Activated naive CD4-positive, alpha-beta T cell treated with anti-CD3 and anti-CD28 coated beads for 36 hours (primary cell): Measurements from ENCODE around the gene MUC5AC. TPM values are rescaled to one million over a fixed set of nuclear protein-coding genes. Genes with fewer than 3 reads are reported as not detected.
"Not testable (repeated sequence)": the region's sequence is repeated elsewhere in the genome, so short reads cannot be mapped to it uniquely, and the experiment has no call there.

Experiments used
- CTCF ChIA-PET: fragments of 350-600 bp; sonication (Branson Sonifier 250); formaldehyde crosslinking; loops from one replicate; lab custom pipeline; 2021; ENCODE audit warnings: antibody characterized with exemption; lab: Charles Lee
- DNase-seq: peaks from one replicate; pipeline ENCODE4 v3.0.0-alpha.2; 2020
- H3K27ac Mint-ChIP-seq: one replicate; pipeline ENCODE4 v1.8.0; 2021; ENCODE audit warnings: mild to moderate bottlenecking, mixed read lengths
- H3K27me3 Mint-ChIP-seq: one replicate; pipeline ENCODE4 v1.8.0; 2021; ENCODE audit warnings: low read depth, mixed read lengths
- H3K36me3 Mint-ChIP-seq: one replicate; pipeline ENCODE4 v1.8.0; 2021; ENCODE audit warnings: low read depth, mixed read lengths
- H3K4me1 Mint-ChIP-seq: one replicate; pipeline ENCODE4 v1.8.0; 2021; ENCODE audit warnings: low read depth, mixed read lengths
- H3K4me3 Mint-ChIP-seq: one replicate; pipeline ENCODE4 v1.8.0; 2021; ENCODE audit warnings: mild to moderate bottlenecking, moderate library complexity, mixed read lengths
- H3K9me3 Mint-ChIP-seq: one replicate; pipeline ENCODE4 v1.8.0; 2021; ENCODE audit warnings: mixed read lengths
- intact Hi-C: fragments of 100-400 bp; cut with micrococcal nuclease; formaldehyde crosslinking; loops from one replicate; pipeline ENCODE4 v1.15.1; 2023
- total RNA-seq, 2 experiments: library from RNA; stranded (reverse); gene quantifications; one replicate each; pipeline ENCODE4 v1.2.3, GENCODE V29; 2021

MUC5AC gene
- total RNA-seq, 2 experiments from 2014 or later = not detected

- H3K27ac Mint-ChIP-seq, H3K4me3 Mint-ChIP-seq, DNase-seq, intact Hi-C loops, H3K36me3 Mint-ChIP-seq, H3K4me1 Mint-ChIP-seq, CTCF ChIA-PET, H3K9me3 Mint-ChIP-seq, H3K27me3 Mint-ChIP-seq: not testable (repeated sequence)
Observed at GRCh38 chr11:1246301-1246700, 88.5 kb downstream of the MUC5AC start.

GRCh38 chr11:1247026-1247425, 89.3 kb downstream of the MUC5AC start:
- H3K4me3 Mint-ChIP-seq, H3K4me1 Mint-ChIP-seq, CTCF ChIA-PET, H3K9me3 Mint-ChIP-seq, intact Hi-C loops, H3K27me3 Mint-ChIP-seq, DNase-seq, H3K36me3 Mint-ChIP-seq, H3K27ac Mint-ChIP-seq: not testable (repeated sequence)

GRCh38 chr11:1248951-1249350, 91.2 kb downstream of the MUC5AC start:
- H3K27me3 Mint-ChIP-seq, H3K36me3 Mint-ChIP-seq, H3K27ac Mint-ChIP-seq, CTCF ChIA-PET, DNase-seq, intact Hi-C loops, H3K9me3 Mint-ChIP-seq, H3K4me3 Mint-ChIP-seq, H3K4me1 Mint-ChIP-seq: not testable (repeated sequence)

- H3K27me3 Mint-ChIP-seq, H3K4me3 Mint-ChIP-seq, H3K4me1 Mint-ChIP-seq, H3K36me3 Mint-ChIP-seq, intact Hi-C loops, H3K9me3 Mint-ChIP-seq, DNase-seq, CTCF ChIA-PET, H3K27ac Mint-ChIP-seq: not testable (repeated sequence)
Observed at GRCh38 chr11:1250411-1250810, 92.7 kb downstream of the MUC5AC start.

Other genes with a start within 250 kb of the MUC5AC start
- gene CHID1, start 247.1 kb upstream of the MUC5AC start, total RNA-seq = 10 to 100 TPM; 51.8 to 56.3 TPM
- 10 to 100 TPM; 34.6 to 36.6 TPM for gene AP2A2, start 232.1 kb upstream of the MUC5AC start, total RNA-seq
- gene MUC6, start 121.2 kb upstream of the MUC5AC start, total RNA-seq = not detected
- not detected for gene MUC2, start 83.1 kb upstream of the MUC5AC start, total RNA-seq
- not detected for gene MUC5B, start 65.1 kb downstream of the MUC5AC start, total RNA-seq
- gene TOLLIP, start 151.7 kb downstream of the MUC5AC start, total RNA-seq = 10 to 100 TPM; 19.9 to 21.7 TPM
- gene BRSK2, start 232.0 kb downstream of the MUC5AC start, total RNA-seq = under 1 TPM; 0.17 to 0.44 TPM